HG02623 (cell line): Measurements from ENCODE around the gene NXPH4.
A peak's percentile ranks its signal among the peaks of the same experiment; 100 is the strongest.

ENCODE experiments used
- ATAC-seq: cut with Tn5 transposase; IDR thresholded peaks from one replicate; pipeline ENCODE4 v1.9.1; 2021; ENCODE audit warnings: moderate library complexity; ENCODE audit not compliant: unreplicated experiment

Gene NXPH4

DNA sequence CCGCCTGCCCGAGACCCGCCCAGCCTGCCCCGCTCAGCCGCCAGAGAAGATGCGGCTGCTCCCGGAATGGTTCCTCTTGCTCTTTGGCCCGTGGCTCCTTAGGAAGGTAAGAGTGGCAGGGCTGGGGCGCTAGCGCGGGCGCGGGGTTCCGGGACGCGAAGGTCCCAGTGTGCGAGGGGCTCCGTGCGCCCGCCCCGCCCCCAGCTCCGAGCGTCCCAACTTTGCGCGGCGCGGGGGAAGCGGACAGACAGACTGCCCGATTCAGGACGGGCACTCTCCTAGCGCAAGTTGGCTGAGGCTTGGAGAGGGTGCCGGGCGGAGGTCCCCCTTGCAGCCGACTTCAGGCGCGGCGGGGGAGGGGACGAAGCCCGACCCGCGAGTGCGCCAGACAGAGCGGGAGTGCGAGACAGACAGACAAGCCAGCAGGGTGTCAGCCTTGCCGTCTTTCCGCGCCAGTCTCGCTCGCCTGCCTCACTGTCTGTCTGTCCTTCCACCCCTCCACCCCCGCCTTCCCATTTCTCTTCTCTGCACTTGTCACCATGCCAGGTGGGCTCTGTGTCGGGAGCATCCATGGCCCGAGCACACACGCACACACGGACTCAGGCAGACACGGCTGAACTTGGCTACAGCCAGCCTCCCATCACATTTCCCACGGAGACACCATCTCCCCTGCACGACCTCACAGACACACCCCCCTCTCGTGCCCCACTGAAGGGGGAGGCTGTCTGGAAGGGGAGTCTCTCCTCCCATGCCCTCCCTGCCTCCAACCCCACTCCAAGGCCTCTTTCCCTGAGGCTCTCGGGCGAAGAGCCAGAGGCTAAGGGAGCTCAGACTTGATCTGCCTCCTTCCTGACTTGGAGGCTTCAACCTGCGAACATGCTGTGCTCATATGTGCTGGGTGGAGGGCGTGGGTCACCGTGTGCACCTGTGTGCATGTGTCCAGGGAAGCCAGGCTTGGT is 606 bp downstream of the NXPH4 start:
- ATAC-seq, result no peak

DNA sequence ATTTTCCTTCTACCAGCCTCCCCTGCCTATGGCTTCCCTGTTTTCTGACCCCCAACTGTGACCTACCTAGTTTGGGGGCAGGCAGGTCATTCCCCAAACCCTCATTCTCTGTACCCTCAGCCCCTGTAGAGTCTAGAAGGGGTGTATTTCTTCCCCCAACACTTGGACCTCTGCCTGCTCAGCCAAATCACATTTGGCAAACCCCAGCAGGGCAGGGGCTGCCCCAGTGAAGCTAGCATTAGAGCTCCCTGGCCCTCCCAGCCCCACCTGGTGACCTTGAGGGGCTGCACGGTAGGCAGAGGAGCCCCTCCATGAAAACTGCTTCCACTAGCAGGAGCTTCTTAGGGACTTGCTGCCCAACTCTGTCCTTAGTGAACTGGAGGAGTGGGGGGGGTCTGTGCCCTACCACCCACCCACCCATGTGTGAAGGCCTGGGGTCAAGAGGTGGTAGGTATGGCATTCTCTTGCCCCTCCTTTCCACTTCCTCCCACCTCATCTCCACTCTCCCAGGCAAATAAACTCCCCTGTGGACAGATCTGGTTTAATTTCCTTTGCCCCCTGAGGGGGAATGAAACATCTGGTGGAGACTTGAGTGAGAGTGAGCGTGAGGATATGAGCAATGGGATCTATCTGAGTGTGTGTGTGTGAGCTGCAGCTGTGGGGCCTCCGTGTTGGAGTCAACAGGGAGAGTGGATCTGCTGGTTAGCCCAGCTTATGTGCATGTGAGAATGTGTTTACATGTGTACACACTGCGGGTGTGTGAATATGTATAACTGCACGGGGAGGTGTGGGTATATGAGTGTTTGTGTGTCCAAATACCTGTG is 1.6 kb downstream of the NXPH4 start:
- ATAC-seq, result no peak

DNA sequence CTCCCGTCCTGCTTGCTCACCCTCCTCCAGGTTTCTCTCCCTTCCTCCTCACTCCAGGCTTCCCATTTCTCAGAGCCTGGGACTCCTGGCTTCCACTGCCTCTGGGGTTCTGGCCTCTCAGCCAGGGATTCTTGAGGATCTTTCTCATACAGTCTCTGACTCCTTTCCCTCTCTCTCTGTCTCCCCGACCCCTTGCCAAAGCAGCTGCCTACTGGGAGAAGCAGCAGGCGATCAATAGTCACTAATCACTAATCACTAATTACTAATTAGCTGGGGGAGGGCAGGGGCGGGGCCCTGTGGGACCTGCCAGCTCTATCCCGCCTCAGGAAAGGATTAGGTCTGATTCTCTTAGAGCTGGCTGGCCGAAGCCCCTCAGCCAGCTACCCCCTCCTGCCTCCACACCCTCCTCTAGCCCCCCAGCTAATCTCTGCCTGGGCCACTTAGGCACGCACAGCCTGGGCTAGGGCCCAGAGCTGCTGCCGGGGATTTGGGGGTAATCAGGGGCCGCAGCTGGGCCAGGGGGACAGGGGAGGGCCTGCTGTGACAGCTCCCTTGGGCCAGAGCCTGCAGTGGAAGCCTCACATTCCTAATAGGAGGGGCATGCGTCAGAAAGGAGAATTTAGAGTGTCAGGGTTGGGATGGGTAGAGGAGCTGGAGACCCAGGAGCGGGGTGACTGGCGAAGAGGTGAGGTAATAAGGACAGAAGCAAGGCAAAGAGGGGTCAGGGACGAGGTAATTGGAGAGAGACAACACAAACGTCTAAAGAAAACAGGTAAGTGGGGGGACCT is 2.8 kb downstream of the NXPH4 start:
- no peak for ATAC-seq

DNA sequence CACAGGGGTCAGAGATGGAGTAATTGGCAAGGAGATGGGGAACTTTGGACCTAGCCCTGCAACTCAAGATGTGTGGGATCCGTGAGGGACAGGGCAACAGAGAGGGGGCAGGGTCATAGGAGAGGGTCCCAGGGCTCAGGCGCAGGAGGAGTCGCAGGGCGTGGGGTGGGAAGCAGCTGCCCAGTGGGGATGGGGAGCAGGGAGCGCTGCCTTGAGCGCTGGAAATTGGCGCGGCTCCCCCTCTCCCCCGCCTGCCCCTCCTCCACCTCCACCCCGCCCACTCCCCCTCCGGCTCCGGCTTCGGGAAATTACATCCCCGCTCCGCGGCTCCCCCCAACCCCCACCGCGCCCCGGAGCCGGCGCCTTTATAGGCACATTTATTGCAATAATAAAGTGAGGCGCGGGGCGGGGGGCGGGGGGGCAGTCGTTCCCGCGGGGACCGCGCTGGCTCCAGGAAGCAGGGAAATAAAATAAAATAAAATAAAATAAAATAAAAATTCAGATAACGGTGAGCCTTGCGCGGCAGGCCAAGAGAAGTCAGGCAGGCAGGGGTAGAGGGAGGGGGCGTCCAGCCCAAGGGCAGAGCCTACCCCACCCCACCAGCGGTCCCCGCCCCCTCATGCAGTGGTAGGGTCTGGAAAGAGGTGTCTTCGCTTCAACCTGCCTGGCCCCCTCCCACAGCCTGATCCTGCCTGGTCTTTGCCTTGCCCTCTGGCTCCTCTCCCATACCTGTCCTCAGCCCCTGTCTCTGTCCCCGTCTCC is 3.6 kb downstream of the NXPH4 start:
- no peak for ATAC-seq

DNA sequence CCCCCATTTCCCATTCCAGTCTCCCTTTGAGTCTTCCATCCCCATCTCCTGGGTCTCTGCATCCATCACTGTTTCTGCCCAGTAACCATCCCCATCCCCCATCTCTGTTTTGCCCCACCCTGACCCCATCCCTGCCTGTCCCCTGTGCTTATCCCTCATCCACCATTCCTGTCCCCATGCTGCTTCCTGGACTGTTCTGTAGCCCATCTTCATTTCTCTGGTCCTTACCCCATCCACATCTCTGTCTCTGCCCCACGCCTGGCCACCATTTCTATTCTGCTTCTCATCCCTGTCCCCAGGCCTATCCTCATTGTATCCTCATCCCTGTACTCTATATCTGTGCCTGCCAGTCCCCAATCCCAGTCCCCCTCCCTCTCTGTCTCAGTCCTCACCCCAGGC is 4.2 kb downstream of the NXPH4 start:
- ATAC-seq, result no peak

DNA sequence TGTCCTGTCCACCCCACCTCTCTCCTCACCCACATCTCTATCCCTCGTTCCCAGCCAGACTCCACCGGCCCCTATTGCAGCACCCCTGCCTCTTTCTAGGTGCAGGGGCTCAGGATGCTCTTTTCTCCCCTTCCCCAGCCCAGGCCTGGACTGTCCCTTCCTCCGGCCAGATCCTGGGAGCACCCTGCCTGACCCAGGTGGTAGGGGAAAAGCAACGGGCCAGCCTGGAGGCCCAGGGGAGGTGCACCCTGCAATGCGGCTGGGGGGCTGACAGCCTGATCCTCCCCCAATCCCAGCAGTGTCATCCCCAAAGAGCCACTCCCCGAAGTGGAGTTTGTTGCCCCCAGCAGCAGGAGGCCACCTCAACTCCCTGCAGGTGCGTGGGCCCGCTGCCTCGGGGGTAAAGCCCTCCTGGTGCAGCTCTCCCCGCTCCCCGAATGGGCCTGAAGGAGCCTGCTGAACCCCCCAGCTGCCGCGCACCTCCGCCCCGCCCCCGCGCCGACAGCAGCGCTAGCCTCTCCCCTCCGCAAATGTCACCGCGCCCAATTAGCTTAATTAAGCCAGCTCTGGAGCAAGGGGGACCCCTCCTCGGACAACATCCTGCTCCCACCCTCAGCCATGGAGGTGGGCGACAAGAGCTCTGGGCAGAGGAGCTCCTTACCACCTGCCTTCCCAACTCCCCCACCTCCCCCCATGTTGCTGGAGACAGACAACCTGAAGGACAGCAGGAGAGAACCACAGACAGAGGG is 4.7 kb downstream of the NXPH4 start:
- no peak for ATAC-seq

DNA sequence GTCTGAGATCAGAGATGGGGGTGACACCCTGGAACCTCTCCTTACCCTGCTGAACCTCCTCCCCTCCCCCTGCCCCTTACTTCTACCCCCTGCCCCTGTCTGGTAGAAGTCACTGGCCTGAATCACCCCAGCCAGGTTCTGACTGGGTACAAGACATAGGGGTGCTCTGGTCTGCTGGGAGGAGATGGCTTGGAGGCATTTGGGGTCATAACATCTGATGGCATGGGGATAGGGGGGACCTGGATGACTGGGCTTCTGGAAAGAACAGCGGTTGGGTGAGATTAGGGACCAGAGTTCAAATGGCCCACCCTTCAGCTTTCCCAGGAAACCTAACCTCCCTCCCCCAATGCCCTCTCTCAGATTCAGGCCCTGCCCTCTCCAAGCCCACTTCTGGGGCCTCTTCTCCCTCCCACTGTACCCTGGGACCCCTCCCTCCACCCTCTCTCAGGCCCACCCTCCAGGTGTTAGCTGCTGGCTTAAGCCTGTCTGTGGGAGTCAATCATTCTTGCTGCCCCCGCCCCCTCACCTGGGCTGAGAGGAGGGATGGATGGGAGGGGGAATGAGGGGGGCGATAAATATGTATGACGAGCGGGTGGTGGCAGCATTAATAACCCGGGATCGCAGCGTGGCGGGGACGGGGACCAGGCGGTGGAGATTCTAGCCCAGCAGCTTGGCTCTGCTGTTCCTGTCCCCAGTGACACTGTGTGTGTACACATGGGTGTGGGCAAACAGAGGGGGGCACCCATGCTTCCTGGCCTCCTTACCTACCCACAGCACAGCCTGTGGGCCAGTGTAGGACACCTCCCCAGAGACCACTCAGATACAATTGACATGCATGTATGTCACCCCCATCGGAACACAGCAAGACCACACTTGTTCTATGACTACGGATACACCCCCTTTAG is 5.9 kb downstream of the NXPH4 start:
- no peak for ATAC-seq

DNA sequence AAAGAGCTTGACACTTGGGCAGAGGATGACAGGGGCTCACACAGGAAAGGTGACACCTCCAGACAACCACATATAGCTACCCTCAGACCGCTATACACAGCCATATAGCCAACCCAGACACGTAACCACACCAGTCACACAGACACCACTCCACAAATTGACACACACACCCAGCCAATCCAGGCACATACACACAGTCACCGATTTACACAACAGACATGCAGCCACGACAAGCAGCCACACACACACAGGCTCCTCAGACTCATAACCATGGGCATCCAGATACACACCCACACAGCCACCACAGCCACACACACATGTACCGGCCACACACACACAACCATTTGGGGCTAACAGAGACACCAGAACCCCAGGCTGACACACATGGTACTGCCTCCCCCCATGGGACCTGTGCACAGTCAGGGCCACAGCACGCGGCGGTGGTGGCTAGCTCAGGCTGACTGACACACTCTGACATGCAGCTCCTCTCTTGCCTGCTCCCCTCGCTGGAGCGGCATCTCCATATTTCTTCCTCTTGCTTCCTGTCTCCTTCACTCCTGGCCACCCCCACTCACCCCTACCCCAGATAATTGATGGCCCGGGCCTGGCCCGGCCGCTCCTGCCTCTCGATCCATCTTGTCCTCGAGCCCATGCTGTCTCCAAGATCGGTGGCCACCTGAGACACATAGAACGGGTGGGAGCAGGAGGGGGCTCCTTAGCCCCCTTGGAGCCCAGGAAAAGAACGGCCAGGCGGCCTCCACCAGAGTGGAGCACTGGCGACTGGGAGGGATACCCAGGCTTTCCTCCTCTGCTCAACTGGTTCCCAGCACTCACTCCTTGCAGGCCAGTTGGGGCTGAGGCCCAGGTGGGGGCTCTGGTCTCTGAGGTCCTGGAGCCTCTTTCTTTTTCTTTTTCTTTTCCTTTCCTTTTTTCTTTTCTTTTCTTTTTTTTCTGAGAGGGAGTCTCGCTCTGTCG is 6.9 kb downstream of the NXPH4 start:
- ATAC-seq, result no peak

DNA sequence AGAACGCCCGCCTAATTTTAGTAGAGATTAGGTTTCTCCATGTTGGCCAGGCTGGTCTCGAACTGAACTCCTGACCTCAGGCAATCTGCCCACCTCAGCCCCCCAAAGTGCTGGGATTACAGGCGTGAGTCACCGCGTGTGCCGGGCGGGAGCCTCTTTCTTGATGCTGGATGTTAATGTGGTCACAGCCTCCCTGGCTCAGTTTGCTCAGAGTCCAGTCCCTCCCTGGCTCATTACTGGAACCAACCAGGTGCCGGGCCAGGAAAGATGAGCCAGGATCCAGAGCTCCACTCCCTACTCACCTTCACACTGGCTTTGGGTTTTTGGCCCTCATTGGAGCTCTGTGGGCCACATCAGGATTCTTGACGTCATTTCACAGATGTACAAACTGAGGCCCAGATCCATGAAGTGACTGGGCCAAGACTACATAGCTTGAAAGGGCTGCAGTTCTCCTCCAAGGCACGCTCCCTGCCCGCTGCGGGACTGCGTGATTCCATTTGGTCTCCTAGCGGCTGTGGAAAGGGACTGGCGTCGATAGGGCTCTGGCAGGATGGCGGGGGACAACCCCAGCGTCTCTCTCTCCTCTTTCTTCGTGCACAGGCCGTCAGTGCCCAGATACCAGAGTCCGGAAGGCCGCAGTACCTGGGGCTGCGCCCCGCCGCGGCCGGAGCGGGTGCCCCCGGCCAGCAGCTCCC is 7.8 kb downstream of the NXPH4 start:
- ATAC-seq, result no peak

DNA sequence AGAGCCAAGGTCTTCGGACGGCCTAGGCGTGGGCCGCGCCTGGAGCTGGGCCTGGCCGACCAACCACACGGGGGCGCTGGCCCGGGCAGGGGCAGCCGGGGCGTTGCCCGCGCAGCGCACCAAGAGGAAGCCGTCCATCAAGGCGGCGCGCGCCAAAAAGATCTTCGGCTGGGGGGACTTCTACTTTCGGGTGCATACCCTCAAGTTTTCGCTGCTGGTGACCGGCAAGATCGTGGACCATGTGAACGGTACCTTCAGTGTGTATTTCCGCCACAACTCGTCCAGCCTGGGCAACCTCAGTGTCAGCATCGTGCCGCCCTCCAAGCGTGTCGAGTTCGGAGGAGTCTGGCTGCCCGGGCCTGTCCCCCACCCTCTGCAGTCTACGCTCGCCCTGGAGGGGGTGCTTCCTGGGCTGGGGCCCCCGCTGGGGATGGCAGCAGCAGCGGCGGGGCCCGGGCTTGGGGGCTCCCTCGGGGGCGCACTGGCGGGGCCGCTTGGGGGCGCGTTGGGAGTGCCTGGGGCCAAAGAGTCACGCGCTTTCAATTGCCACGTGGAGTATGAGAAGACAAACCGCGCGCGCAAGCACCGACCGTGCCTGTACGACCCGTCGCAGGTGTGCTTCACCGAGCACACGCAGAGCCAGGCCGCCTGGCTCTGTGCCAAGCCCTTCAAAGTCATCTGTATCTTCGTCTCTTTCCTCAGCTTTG is 8.5 kb downstream of the NXPH4 start:
- no peak for ATAC-seq

DNA sequence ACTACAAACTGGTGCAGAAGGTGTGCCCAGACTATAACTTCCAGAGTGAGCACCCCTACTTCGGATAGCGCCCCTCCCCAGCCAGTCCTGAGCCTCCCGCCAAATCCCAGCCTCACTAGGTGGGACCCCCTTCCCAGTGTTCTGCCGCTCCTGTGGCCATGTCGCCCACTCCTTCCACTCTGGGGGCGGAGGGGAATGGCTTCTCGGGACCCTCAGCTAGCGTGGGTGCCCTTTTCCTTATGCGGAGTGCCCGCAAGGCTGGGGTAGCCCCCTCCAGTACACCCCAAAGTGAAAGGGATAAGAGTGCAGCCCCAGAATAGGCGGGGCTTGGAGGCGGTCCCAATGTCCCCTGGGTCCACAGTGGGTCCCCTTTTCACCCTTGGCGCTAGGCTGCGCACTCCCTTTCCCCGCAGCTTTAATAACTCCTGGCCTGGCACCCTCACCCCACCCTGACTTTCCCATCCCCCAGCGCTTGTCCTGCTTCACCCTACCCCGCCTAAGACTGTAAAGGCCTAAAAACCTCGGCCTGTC is 9.2 kb downstream of the NXPH4 start:
- ATAC-seq, result no peak

DNA sequence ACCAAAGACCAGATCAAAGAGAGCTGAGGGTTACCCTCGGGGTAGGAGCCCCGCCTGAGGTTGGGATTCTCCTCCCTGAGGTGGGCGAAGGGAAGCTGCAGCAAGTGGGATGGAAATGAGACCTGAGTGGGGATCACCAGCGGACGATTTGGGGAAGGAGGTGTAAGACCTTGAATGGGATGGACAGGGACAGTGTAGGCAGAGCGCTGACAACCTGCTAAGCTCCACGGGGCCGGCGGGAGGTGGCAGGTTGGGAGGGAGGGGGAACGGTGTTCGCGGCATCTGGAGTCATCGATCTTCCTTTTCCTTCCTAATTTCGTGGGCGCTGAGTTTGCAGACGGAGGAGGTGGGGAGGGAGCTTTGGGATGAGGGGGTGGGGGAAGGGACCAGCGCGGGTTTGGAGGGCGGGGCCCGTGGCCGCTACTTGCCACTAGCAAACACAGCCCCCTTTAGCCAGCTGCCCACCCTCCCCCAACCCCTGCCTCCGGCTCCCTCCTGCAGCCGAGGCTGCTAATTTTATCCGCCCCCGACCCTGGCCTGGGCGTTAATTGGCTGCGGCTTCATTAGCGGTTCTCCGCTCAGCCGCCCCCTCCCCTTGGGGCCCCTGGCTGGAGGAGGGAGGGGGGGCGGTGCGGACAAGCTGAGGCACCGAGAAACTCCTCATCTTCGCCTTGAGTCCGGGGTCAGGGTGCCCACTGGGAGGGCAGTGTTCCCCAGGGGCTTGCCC is 10.2 kb downstream of the NXPH4 start:
- ATAC-seq, result no peak

DNA sequence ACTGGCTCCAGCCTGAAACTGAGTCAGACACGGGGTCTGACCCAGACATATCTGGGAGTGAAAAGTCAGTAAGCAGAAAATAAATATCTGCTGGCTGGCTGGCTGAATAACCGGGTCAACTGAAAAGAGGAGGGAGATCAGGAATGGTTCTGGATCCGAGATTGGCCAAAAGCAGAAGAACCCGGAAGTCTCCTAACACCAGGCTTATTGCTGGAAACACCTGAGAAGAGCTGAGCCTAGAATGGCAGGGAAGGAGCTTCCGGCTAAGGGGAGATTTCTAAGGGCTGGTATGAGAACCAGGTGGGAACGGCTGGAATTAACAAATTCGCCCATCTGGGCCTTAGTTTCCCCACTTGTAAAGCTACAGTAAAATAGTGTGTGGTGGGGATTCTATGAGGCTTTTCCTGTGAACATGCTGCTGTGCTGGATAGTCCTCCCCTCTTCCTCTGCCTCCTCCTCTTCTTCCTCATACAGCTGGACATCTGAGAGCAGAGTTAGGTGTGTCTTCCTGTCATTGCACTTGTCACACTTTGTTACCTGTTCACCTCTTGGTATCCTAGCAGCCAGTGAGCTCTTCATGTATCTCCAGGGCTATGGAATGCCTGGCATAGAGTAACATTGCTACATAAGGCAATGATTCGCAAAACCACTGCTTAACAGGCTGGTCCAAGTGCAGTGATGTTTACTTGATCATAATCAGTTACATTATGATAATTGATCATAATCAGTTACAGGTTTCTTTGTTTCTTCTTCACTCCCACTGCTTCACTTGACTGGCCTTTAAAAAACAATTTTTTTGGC is 10.9 kb downstream of the NXPH4 start:
- no peak for ATAC-seq

DNA sequence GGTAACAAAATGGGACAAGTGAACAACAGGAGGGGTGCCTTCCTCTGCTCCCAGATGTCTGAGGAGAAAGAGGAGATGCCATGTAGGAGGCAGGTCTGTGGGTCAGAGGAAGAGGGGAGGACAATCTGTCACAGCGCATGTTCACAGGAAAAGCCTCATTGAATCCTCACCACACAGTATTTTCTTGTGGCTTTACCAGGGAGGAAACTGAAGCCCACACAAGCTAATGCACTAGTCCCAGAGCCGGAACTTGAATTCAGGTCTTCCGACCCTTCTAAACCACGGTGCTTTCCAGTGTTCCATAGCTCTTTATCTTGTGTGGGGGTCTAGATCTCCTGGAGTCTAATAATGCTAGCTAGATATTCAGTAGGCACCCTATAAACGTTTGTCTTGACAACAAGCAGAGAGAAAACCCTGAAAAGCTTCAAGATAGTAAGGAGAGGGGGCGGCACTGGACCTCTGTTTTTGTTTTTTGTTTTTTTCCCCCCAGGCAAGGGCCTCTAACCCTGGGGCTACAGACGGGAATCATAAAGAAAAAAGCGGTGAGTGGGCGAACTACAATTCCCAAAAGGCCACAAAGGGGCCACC is 12.5 kb downstream of the NXPH4 start:
- ATAC-seq, result peak; percentile 13
